Smooth muscle cell (in vitro differentiated cells): ENCODE data around the gene SLC7A6. TPM values are rescaled to one million over a fixed set of nuclear protein-coding genes. Genes with fewer than 3 reads are reported as not detected.

Source experiments
- DNase-seq: peaks from one replicate; lab custom pipeline; 2025; ENCODE audit not compliant: unreplicated experiment; lab: John Stamatoyannopoulos, UW
- H2AFZ ChIP-seq: fragments of 200-600 bp; sonication (generic); 2 replicates; pipeline ENCODE4 v1.6.0; 2016; ENCODE audit warnings: antibody characterized with exemption, low read depth, mild to moderate bottlenecking
- H3F3A ChIP-seq: fragments of 200-600 bp; sonication (generic); 2 replicates; pipeline ENCODE4 v1.6.0; 2017; ENCODE audit warnings: antibody characterized with exemption, low read depth
- H3K27ac ChIP-seq: fragments of 200-600 bp; sonication (generic); 2 replicates; pipeline ENCODE4 v1.5.1; 2016; ENCODE audit warnings: low read depth, mild to moderate bottlenecking
- H3K27me3 ChIP-seq: fragments of 200-600 bp; sonication (generic); 2 replicates; pipeline ENCODE4 v1.6.1; 2016; ENCODE audit warnings: low read depth, mild to moderate bottlenecking
- H3K36me3 ChIP-seq: fragments of 200-600 bp; sonication (generic); 2 replicates; pipeline ENCODE4 v1.5.1; 2016; ENCODE audit warnings: low read depth
- H3K4me1 ChIP-seq: fragments of 200-600 bp; sonication (generic); 2 replicates; pipeline ENCODE4 v1.5.1; 2016; ENCODE audit warnings: low read depth
- H3K4me2 ChIP-seq: fragments of 200-600 bp; sonication (generic); 2 replicates; pipeline ENCODE4 v1.6.0; 2016; ENCODE audit warnings: mild to moderate bottlenecking
- H3K4me3 ChIP-seq: fragments of 200-600 bp; sonication (generic); 2 replicates; pipeline ENCODE4 v1.5.1; 2016; ENCODE audit warnings: mild to moderate bottlenecking
- H3K79me2 ChIP-seq: fragments of 200-600 bp; sonication (generic); 2 replicates; pipeline ENCODE4 v1.6.0; 2016; ENCODE audit warnings: low read depth, mild to moderate bottlenecking
- H3K9ac ChIP-seq: fragments of 200-600 bp; sonication (generic); 2 replicates; pipeline ENCODE4 v1.6.0; 2016; ENCODE audit warnings: low read depth
- H3K9me3 ChIP-seq: fragments of 200-600 bp; sonication (generic); replicated peaks from 2 replicates; pipeline ENCODE4 v1.5.1; 2016; ENCODE audit warnings: low read depth
- H4K20me1 ChIP-seq: fragments of 200-600 bp; sonication (generic); 2 replicates; pipeline ENCODE4 v1.6.0; 2016; ENCODE audit warnings: low read depth
- CTCF ChIP-seq: fragments of 200-600 bp; sonication (generic); IDR thresholded peaks from 2 replicates; pipeline ENCODE4 v1.5.1; 2017; ENCODE audit warnings: borderline replicate concordance, mild to moderate bottlenecking, antibody characterized with exemption; ENCODE audit not compliant: insufficient read depth, poor library complexity, severe bottlenecking
- WGBS: methylation state at CpG from one replicate; pipeline ENCODE4 v1.1.7; 2016; ENCODE audit warnings: low lambda C conversion rate; 5-methylcytosine and 5-hydroxymethylcytosine counted together
- polyA plus RNA-seq: library from polyadenylated mRNA; unstranded; fragments of >200 nt; fragmentation: Nextera tagmentation; extraction: Ambion mirVana; gene quantifications from 2 replicates; pipeline ENCODE4 v1.2.1, GENCODE V29; 2016
- total RNA-seq: library from RNA; depleted of rRNA; stranded (reverse); fragments of >200 nt; gene quantifications from 2 replicates; pipeline ENCODE4 v1.2.3, GENCODE V29; 2014

SLC7A6 gene
- total and polyA plus RNA-seq, 2 experiments from 2014 or later = 11.4 to 16.5 TPM

GRCh38 chr16:68231384-68232136 is 32.8 kb upstream of the SLC7A6 start:
- no peaks in the 10 kb centered on the region for H3K79me2 ChIP-seq
- WGBS = 96% methylated on average over 26 of the region's 26 CpGs
- TF ChIP-seq CTCF = no peak

GRCh38 chr16:68232335-68232734 is 32.0 kb upstream of the SLC7A6 start:
- H3K4me1 ChIP-seq = peaks cover 18% of the 10 kb centered on the region
- no peak overlapping the region for H2AFZ ChIP-seq
- peaks cover 17% of the 10 kb centered on the region for H3K27me3 ChIP-seq
- H3F3A ChIP-seq = peaks cover 16% of the 10 kb centered on the region
- peaks cover 21% of the 10 kb centered on the region for H4K20me1 ChIP-seq
- no peaks in the 10 kb centered on the region for H3K36me3 ChIP-seq
- H3K4me3 ChIP-seq = no peak overlapping the region
- no peak overlapping the region for H3K9ac ChIP-seq
- H3K27ac ChIP-seq = no peak overlapping the region
- 95% methylated on average over 16 of the region's 16 CpGs for WGBS
- no peak for DNase-seq
- no peak for TF ChIP-seq CTCF
- H3K9me3 ChIP-seq = no peaks in the 10 kb centered on the region
- H3K79me2 ChIP-seq = no peaks in the 10 kb centered on the region
- H3K4me2 ChIP-seq = no peak overlapping the region

More at GRCh38 chr16:68231384-68232136, 32.8 kb upstream of the SLC7A6 start:
- H3K36me3 ChIP-seq = no peaks in the 10 kb centered on the region
- no peak for DNase-seq
- no peaks in the 10 kb centered on the region for H3K9me3 ChIP-seq
- peaks cover 26% of the 10 kb centered on the region for H4K20me1 ChIP-seq
- no peak overlapping the region for H3K4me3 ChIP-seq
- H3K9ac ChIP-seq = no peak overlapping the region
- H3K4me2 ChIP-seq = no peak overlapping the region
- H2AFZ ChIP-seq = no peak overlapping the region
- H3K4me1 ChIP-seq = peaks cover 15% of the 10 kb centered on the region
- peaks cover 17% of the 10 kb centered on the region for H3K27me3 ChIP-seq
- no peak overlapping the region for H3K27ac ChIP-seq
- peaks cover 14% of the 10 kb centered on the region for H3F3A ChIP-seq

GRCh38 chr16:68233085-68233834 is 31.1 kb upstream of the SLC7A6 start:
- H3K27me3 ChIP-seq = peaks cover 17% of the 10 kb centered on the region
- peaks cover 14% of the 10 kb centered on the region for H4K20me1 ChIP-seq
- WGBS = 88% methylated on average over 5 of the region's 5 CpGs
- no peak for TF ChIP-seq CTCF
- H3F3A ChIP-seq = peaks cover 16% of the 10 kb centered on the region
- no peak overlapping the region for H3K4me2 ChIP-seq
- peak overlapping the region; percentile 56 for H3K27ac ChIP-seq
- H3K9ac ChIP-seq = no peak overlapping the region
- H3K9me3 ChIP-seq = no peaks in the 10 kb centered on the region
- H3K4me3 ChIP-seq = no peak overlapping the region
- H2AFZ ChIP-seq = no peak overlapping the region
- DNase-seq = no peak
- peaks cover 21% of the 10 kb centered on the region for H3K4me1 ChIP-seq
- no peaks in the 10 kb centered on the region for H3K79me2 ChIP-seq
- H3K36me3 ChIP-seq = no peaks in the 10 kb centered on the region
